CD14-positive monocyte (primary cell): ENCODE results near the gene CLPSL2. TPM values are rescaled to one million over a fixed set of nuclear protein-coding genes. Genes with fewer than 3 reads are reported as not detected.
A peak's percentile ranks its signal among the peaks of the same experiment; 100 is the strongest.
"Not testable (repeated sequence)": the region's sequence is repeated elsewhere in the genome, so short reads cannot be mapped to it uniquely, and the experiment has no call there.

Source experiments
- DNase-seq, 3 donors: peaks; one replicate each; pipeline ENCODE4 v3.0.0-alpha.2; 2011 to 2022
- H2AFZ ChIP-seq: 2 replicates; pipeline ENCODE4 v1.6.0; 2012; ENCODE audit warnings: mild to moderate bottlenecking, low read depth, low read length, inconsistent platforms; ENCODE audit not compliant: insufficient read depth, poor library complexity, severe bottlenecking
- H3K27ac ChIP-seq, 2 donors: 1 replicate in 1 of 2; 2 replicates in 1 of 2; pipeline ENCODE4 v1.5.1; 2012 to 2013; ENCODE audit warnings: low read length in 2 of 2, control low read depth in 1 of 2, inconsistent platforms in 1 of 2, low read depth in 1 of 2, mild to moderate bottlenecking in 1 of 2
- H3K27me3 ChIP-seq, 2 donors: one replicate each; pipeline versions ENCODE4 v1.6.0 to v1.6.1; 2011 to 2013; ENCODE audit warnings: low read length in 2 of 2; ENCODE audit not compliant: control insufficient read depth in 2 of 2, insufficient read depth in 2 of 2
- H3K36me3 ChIP-seq, 2 donors: replicated peaks in 1 of 2; 1 replicate in 1 of 2; 2 replicates in 1 of 2; pipeline versions ENCODE4 v1.5.1 to v1.6.1; 2012 to 2013; ENCODE audit warnings: low read length in 2 of 2, control low read depth in 1 of 2, inconsistent platforms in 1 of 2, mild to moderate bottlenecking in 1 of 2; ENCODE audit not compliant: insufficient read depth in 2 of 2, control insufficient read depth in 1 of 2
- H3K4me1 ChIP-seq, 2 donors: 1 replicate in 1 of 2; 2 replicates in 1 of 2; pipeline versions ENCODE4 v1.5.1 to v1.6.1; 2012 to 2013; ENCODE audit warnings: low read length in 2 of 2, control low read depth in 1 of 2, inconsistent platforms in 1 of 2, mild to moderate bottlenecking in 1 of 2, moderate library complexity in 1 of 2; ENCODE audit not compliant: insufficient read depth in 2 of 2, control insufficient read depth in 1 of 2
- H3K4me2 ChIP-seq: replicated peaks from 2 replicates; pipeline ENCODE3; 2012; ENCODE audit warnings: low read length, moderate library complexity, mild to moderate bottlenecking; ENCODE audit not compliant: poor library complexity, severe bottlenecking; ENCODE audit errors: extremely low read depth
- H3K4me3 ChIP-seq, 3 experiments: fragments of 200-600 bp in 1 of 3; sonication (generic) in 1 of 3; replicated peaks in 1 of 3; 1 replicate in 2 of 3; 2 replicates in 1 of 3; pipeline ENCODE4 v1.5.1; 2011 to 2013; ENCODE audit warnings: low read length in 3 of 3, mild to moderate bottlenecking in 3 of 3, control low read depth in 2 of 3, low read depth in 2 of 3, inconsistent platforms in 1 of 3, moderate library complexity in 1 of 3
- H3K79me2 ChIP-seq: 2 replicates; pipeline ENCODE4 v1.6.0; 2012; ENCODE audit warnings: mild to moderate bottlenecking, control low read depth, inconsistent platforms, low read length, moderate library complexity; ENCODE audit not compliant: insufficient read depth
- H3K9ac ChIP-seq: 2 replicates; pipeline ENCODE4 v1.6.0; 2017; ENCODE audit warnings: low read length, mild to moderate bottlenecking; ENCODE audit not compliant: insufficient read depth, poor library complexity, severe bottlenecking
- H3K9me3 ChIP-seq, 2 donors: replicated peaks in 1 of 2; 1 replicate in 1 of 2; 2 replicates in 1 of 2; pipeline versions ENCODE4 v1.5.1 to v1.6.1; 2012 to 2013; ENCODE audit warnings: low read length in 2 of 2, control low read depth in 1 of 2; ENCODE audit not compliant: control insufficient read depth in 1 of 2, insufficient read depth in 1 of 2
- H4K20me1 ChIP-seq: 2 replicates; pipeline ENCODE4 v1.6.0; 2012; ENCODE audit warnings: mild to moderate bottlenecking, low read length, control low read depth, moderate library complexity; ENCODE audit not compliant: insufficient read depth
- H3K27ac Mint-ChIP-seq, 7 donors: one replicate each; pipeline ENCODE4 v1.8.0; 2020; ENCODE audit warnings: mild to moderate bottlenecking in 7 of 7, mixed read lengths in 7 of 7, moderate library complexity in 6 of 7, inconsistent platforms in 2 of 7
- H3K27me3 Mint-ChIP-seq, 3 donors: one replicate each; pipeline ENCODE4 v1.8.0; 2021 to 2022; ENCODE audit warnings: low read depth in 3 of 3, mild to moderate bottlenecking in 3 of 3, mixed read lengths in 3 of 3, moderate library complexity in 3 of 3, inconsistent platforms in 1 of 3
- H3K36me3 Mint-ChIP-seq, 2 donors: one replicate each; pipeline ENCODE4 v1.8.0; 2020; ENCODE audit warnings: mixed read lengths in 2 of 2, inconsistent platforms in 1 of 2, mild to moderate bottlenecking in 1 of 2
- H3K4me1 Mint-ChIP-seq: one replicate; pipeline ENCODE4 v1.8.0; 2020; ENCODE audit warnings: mild to moderate bottlenecking, mixed read lengths
- H3K4me3 Mint-ChIP-seq, 2 donors: one replicate each; pipeline ENCODE4 v1.8.0; 2020; ENCODE audit warnings: mild to moderate bottlenecking in 2 of 2, mixed read lengths in 2 of 2, moderate library complexity in 1 of 2
- H3K9me3 Mint-ChIP-seq, 7 donors: one replicate each; pipeline ENCODE4 v1.8.0; 2020 to 2022; ENCODE audit warnings: mixed read lengths in 7 of 7, mild to moderate bottlenecking in 6 of 7, moderate library complexity in 6 of 7, inconsistent platforms in 2 of 7
- CTCF ChIP-seq: fragments of 200-600 bp; IDR thresholded peaks from one replicate; pipeline ENCODE4 v1.8.0; 2022; ENCODE audit warnings: antibody characterized with exemption, mild to moderate bottlenecking
- WGBS: methylation state at CpG from one replicate; pipeline ENCODE4 v1.1.5; 2013; ENCODE audit warnings: missing lambda C conversion rate; ENCODE audit not compliant: insufficient coverage; 5-methylcytosine and 5-hydroxymethylcytosine counted together
- intact Hi-C, 2 donors: fragments of 100-400 bp; cut with micrococcal nuclease; formaldehyde crosslinking; loops; one replicate each; pipeline versions ENCODE4 v1.15.0 to v1.15.1; 2023
- polyA plus RNA-seq, 3 donors: library from polyadenylated mRNA; depleted of rRNA in 1 of 3; unstranded in 2 of 3; stranded (reverse) in 1 of 3; fragments of 300-500 nt in 2 of 3; fragments of >200 nt in 1 of 3; fragmentation: Illumina TruSeq in 2 of 3; gene quantifications; 1 replicate in 2 of 3; 2 replicates in 1 of 3; pipeline ENCODE4 v1.2.3, GENCODE V29; 2012 to 2021

The CLPSL2 gene
- polyA plus RNA-seq, 3 donors: not detected

GRCh38 chr6:35731736-35732532, 44.5 kb upstream of the CLPSL2 start:
- H3K36me3 Mint-ChIP-seq: no peaks in the 10 kb centered on the region
- no peaks in the 10 kb centered on the region for H3K27me3 ChIP-seq
- H3K9ac ChIP-seq: peak overlapping the region; percentile 87
- peaks cover 53 to 71% of the 10 kb centered on the region in 2 donors for H3K4me1 ChIP-seq
- H2AFZ ChIP-seq: peak overlapping the region; percentile 93
- no peak for TF ChIP-seq CTCF
- WGBS: under 1% methylated on average over 47 of the region's 61 CpGs
- peak overlapping the region; percentile 91 to 92 for H3K27ac ChIP-seq
- no peaks in the 10 kb centered on the region for H4K20me1 ChIP-seq
- H3K36me3 ChIP-seq: no peaks in the 10 kb centered on the region
- no peaks in the 10 kb centered on the region for H3K9me3 ChIP-seq
- H3K4me1 Mint-ChIP-seq: peaks cover 58% of the 10 kb centered on the region
- H3K4me2 ChIP-seq: peak overlapping the region; percentile 97
- peak overlapping the region; percentile 86 to 95 (median 93) for H3K27ac Mint-ChIP-seq
- H3K27me3 Mint-ChIP-seq: peaks cover 0 to 2% (median 0%) of the 10 kb centered on the region in 3 donors
- intact Hi-C loops: loop anchor here (5.0 to 10.0 kb wide), 2 partner anchors 40 to 437 kb away; partner anchors contain the start of gene DEF6 (in 1 of the 2)
- peak overlapping the region; percentile 83 to 92 for H3K4me3 Mint-ChIP-seq
- peak overlapping the region; percentile 76 to 95 (median 76) for H3K4me3 ChIP-seq
- peaks cover 10% of the 10 kb centered on the region for H3K79me2 ChIP-seq
- no peaks in the 10 kb centered on the region for H3K9me3 Mint-ChIP-seq
- DNase-seq: peak; percentile 55 to 59 (median 57)

GRCh38 chr6:35733633-35734032, 42.8 kb upstream of the CLPSL2 start:
- Mint-ChIP-seq H3K9me3 (peaks cover 0 to 2% (median 0%) of the 10 kb centered on the region in 7 donors), H3K27ac (no peak overlapping the region), H3K27me3 (no peaks in the 10 kb centered on the region), H3K4me1 (peaks cover 48% of the 10 kb centered on the region), H3K4me3 (no peak overlapping the region), H3K36me3 (no peaks in the 10 kb centered on the region)
- no peaks in the 10 kb centered on the region for H3K27me3 ChIP-seq
- H3K27ac ChIP-seq: no peak overlapping the region
- no peaks in the 10 kb centered on the region for H3K9me3 ChIP-seq
- no peak overlapping the region for H3K9ac ChIP-seq
- no peaks in the 10 kb centered on the region for H4K20me1 ChIP-seq
- intact Hi-C loops: loop anchor here (5.0 to 10.0 kb wide), 2 partner anchors 41 to 439 kb away; partner anchors contain the start of gene DEF6 (in 1 of the 2)
- H2AFZ ChIP-seq: no peak overlapping the region
- H3K36me3 ChIP-seq: no peaks in the 10 kb centered on the region
- peaks cover 41 to 65% of the 10 kb centered on the region in 2 donors for H3K4me1 ChIP-seq
- H3K79me2 ChIP-seq: peaks cover 2% of the 10 kb centered on the region
- no peak for DNase-seq
- 88% methylated on average over 6 of the region's 8 CpGs for WGBS
- no peak for TF ChIP-seq CTCF
- H3K4me3 ChIP-seq: no peak overlapping the region
- no peak overlapping the region for H3K4me2 ChIP-seq

GRCh38 chr6:35734319-35734718, 42.1 kb upstream of the CLPSL2 start:
- not testable (repeated sequence) for H3K4me3 Mint-ChIP-seq
- intact Hi-C loops: loop anchor here (5.0 to 10.0 kb wide), 2 partner anchors 42 to 440 kb away; partner anchors contain the start of gene DEF6 (in 1 of the 2)

More at GRCh38 chr6:35734319-35734718, 42.1 kb upstream of the CLPSL2 start:
- H3K36me3 ChIP-seq, H3K9me3 ChIP-seq, H3K27ac ChIP-seq, DNase-seq, H3K36me3 Mint-ChIP-seq, H3K9me3 Mint-ChIP-seq, H4K20me1 ChIP-seq, H3K4me2 ChIP-seq, H2AFZ ChIP-seq, H3K27me3 ChIP-seq, H3K27me3 Mint-ChIP-seq, H3K9ac ChIP-seq, H3K27ac Mint-ChIP-seq, H3K4me3 ChIP-seq, H3K79me2 ChIP-seq: not testable (repeated sequence)
- H3K4me1 Mint-ChIP-seq: peaks cover 41% of the 10 kb centered on the region
- 94% methylated on average over 7 of the region's 12 CpGs for WGBS
- peaks cover 34 to 58% of the 10 kb centered on the region in 2 donors for H3K4me1 ChIP-seq
